Measurements from ENCODE around the gene BICC1.

- TF ChIP-seq CTCF (conservative IDR thresholded peaks at IDR 0.05; ENCODE audit: low read depth, low read length) (no peak), RCOR1 (IDR thresholded peaks at IDR 0.05; ENCODE audit: insufficient replicate concordance, low read length) (no peak), MAZ (IDR thresholded peaks at IDR 0.05; ENCODE audit: borderline replicate concordance, low read depth, low read length) (no peak), SMC3 (IDR thresholded peaks at IDR 0.05; ENCODE audit: low read depth, low read length) (no peak), POLR2A (IDR thresholded peaks at IDR 0.05; ENCODE audit: low read depth, low read length) (no peak), BHLHE40 (IDR thresholded peaks at IDR 0.05; ENCODE audit: low read depth, low read length) (no peak), MAFK (IDR thresholded peaks at IDR 0.05; ENCODE audit: low read depth, low read length) (peak; percentile 72), RFX5 (IDR thresholded peaks at IDR 0.05; ENCODE audit: low read depth, low read length) (no peak), CHD1 (IDR thresholded peaks at IDR 0.05; ENCODE audit: low read depth, low read length) (no peak), CEBPB (IDR thresholded peaks at IDR 0.05; ENCODE audit: low read depth, low read length) (no peak), RAD21 (IDR thresholded peaks at IDR 0.05; ENCODE audit: low read length) (no peak), FOS (IDR thresholded peaks at IDR 0.05; ENCODE audit: low read depth, low read length) (no peak)
Measured at GRCh38 chr10:58570307-58570723, 57.6 kb downstream of the BICC1 start.

Measured in IMR-90 (cell line).